GM18502 (cell line): ENCODE results near the gene PPFIA4.

Source experiments
- ATAC-seq: cut with Tn5 transposase; IDR thresholded peaks from one replicate; pipeline ENCODE4 v1.9.1; 2021; ENCODE audit warnings: mild to moderate bottlenecking; ENCODE audit not compliant: unreplicated experiment, poor library complexity

The PPFIA4 gene

DNA sequence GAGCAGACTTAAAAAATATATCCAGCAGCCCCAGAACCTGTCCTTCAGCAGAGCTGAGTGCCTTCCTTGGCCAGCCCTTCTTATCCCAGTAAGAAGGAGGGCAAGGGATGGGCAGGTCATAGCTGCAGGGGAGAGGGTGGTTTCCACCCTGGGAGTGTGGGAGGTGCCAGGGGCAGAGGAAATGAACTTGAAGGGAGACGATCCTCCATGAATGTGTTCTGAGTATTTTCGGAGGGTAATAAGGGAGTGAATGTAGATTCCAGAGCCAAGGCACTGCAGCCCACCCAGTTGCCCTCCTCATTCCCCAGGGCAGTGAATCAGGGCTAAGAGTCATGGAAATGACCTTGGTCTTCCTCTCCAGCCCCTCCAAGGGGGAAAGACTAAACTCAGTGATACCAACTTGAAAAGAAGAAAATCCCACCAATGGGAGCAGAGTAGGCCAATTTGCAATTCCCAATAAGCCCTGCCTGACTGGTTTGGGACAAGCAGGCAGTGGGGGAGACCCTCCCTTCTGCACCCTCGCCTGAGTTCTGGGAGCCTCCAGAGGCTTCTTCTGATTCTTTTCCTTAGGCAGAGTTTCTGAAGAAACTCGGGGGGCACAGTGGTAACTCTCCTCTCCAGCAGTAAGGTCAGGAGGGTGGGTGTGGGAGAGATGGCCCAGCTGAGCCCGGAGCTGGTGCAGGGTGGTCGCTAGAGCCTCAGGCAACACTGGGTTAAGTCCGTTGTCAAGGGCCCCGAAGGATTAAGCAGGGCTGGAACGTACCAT lies 55.4 kb downstream of the PPFIA4 start:
- no peak for ATAC-seq

DNA sequence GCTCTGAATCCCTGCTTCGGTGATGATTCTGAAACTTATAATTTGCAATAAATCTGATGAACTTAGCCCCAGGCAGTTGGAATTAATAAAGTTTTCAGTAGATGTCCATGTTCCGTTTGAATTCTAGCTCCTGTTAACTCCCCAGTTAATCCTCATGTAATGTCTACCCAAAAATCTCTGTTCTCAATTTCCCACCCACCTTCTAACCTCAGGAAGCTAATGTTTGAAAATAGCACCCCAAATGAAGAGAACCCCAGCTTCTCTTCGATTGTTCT lies 55.9 kb downstream of the PPFIA4 start:
- ATAC-seq: no peak

DNA sequence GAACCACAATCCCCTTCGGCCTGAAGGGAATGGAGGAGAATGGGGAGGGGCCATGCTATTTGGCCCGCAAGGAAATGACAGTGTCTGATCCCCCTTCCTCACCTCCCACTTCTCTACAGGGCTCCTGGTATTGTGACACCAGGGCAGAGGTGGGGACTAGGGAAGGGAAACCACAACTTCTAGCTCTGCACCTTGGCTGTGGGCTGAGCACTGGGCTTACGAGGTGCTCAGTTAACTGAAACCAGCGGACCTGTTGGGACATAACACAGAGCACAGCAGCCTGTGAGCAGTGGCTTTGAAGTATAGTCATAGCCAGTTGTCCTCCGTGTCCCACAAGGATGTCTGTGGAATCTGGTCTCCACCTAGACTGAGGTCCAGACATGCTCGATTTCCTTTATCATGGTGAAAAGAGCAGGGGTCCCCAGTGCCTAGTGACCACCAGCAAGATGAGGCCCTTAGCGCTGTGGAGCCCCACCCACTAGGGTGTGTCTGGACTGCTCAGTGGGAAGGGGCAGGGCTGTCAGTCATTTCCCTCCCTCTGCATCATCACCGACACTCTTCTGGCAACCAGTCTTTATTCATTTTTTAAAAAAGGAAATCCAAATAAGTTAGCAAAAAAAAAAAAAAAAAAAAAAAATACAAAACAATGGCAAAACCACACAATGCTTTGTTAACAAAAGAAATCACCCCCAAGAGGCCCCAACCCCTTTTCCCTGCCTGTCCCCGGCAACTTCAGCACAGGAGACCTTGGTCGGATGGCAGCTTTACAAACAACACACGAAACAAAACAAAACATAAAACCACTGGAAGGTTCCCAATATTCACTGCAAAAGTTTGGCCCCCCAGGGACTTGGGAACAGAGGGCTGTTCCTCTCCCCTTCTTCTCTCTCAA lies 56.5 kb downstream of the PPFIA4 start:
- ATAC-seq: no peak

DNA sequence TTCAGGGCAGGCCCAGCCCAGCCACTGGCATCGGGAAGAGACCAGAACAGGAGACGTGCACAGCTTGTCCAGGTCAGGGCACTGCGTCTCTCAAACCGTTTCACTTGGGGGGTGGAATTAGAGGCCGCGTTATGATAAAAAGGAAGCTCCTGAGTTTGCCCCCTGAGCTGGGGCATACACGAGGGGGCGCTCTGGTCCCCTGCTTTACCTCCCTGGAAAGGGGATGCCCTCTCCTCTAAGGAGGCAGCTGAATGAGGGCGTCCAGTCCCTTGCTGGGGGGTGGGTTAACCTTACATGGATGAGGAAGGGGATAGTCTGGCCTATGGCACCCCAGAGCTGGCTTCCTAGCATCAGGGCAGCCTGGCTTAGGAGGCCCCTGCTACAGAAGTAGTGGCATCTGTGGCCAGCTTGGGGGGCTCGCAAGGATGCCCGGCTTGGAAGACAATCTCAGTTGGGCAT lies 57.2 kb downstream of the PPFIA4 start:
- no peak for ATAC-seq

DNA sequence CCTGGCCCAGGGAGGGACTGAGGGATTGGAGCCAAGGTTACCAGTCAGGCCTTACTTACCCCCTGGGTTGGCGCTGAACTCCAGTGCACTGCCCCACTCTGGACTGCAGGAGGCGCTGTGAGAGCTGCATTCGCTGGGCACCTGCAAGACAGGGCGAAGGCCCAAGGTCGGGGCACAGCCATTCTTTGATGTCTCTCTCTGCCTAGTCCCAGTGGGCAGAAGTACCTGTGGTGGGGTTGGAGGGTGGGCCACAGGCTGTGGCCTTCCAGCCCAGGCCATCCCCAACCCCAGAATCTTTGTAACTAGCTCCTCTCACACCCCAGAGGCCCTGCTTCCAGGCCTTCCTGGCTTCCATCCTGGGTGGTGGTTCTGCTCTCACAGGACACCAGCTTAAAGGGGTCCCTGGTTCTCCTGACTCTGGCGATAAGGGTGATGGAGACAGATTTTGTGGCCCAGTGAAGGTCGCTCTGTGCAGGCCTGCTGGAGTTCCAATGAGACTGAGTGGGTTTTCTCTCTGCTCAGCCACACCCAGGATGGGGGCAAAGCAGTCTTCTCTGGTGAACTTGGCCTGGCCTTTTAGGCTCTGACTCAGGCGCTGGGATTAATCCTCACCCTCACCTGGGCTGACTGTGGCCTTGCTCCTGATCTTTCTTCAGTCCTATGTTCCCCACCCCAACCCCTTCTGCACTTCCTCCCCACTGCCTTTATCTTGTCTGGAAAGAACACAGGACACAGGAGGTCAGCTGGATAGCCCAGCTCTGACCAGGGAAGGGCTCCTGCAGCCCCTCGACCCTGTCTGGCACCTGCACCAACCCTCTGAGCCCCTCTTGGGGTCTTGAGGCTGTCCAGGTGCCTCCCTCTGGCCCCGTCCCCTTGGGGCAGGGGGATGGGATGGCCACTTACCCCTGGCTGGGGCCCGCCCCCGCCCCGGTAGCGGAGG lies 58.6 kb downstream of the PPFIA4 start:
- no peak for ATAC-seq

DNA sequence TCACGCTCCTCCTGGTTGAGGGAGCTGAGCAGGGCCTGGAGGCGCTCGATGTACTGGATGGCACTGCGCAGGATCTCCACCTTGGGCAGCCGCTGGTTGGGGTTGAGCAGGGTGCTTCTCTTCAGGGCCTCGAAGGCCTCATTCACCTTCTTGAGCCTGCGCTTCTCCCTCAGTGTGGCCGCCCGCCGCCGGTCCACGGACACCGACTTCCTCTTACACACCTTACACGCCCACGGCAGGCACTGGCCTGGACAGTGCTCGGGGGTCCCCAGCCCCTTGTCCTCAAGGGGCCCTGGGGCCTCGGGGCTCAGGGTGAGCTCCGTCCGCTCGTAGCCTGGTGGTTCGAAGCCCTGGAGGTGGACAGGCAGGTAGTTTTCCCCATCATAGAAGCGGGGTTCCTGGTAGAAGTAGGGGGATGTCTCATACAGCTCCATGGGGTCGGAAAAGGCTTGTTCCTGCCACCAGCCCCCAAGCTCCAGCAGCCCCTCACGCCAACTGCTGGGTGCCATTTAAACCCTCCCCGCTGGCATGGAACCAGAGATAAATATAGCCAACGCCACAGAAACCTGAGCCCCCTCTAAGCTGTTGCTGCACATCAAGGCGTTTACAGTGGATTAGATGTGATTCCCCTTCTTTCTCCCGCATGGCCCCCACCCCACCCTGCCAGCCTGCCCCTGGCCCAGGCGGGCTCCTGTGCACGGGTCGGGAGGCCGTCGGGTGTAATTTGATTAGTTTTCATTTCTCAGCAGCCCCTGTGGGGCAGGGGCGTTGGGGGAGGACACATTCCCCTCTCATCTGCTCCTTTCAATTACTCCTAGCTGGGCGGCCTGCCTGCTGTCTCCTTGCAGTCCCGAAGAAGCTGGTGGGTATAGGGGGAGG lies 59.5 kb downstream of the PPFIA4 start, which contains the start of gene MYOG:
Gene MYOG (minus strand): TSS at position 485 of the 879 bp plus-strand sequence. CDS start 51 bp downstream, at position 434.
- no peak for ATAC-seq

DNA sequence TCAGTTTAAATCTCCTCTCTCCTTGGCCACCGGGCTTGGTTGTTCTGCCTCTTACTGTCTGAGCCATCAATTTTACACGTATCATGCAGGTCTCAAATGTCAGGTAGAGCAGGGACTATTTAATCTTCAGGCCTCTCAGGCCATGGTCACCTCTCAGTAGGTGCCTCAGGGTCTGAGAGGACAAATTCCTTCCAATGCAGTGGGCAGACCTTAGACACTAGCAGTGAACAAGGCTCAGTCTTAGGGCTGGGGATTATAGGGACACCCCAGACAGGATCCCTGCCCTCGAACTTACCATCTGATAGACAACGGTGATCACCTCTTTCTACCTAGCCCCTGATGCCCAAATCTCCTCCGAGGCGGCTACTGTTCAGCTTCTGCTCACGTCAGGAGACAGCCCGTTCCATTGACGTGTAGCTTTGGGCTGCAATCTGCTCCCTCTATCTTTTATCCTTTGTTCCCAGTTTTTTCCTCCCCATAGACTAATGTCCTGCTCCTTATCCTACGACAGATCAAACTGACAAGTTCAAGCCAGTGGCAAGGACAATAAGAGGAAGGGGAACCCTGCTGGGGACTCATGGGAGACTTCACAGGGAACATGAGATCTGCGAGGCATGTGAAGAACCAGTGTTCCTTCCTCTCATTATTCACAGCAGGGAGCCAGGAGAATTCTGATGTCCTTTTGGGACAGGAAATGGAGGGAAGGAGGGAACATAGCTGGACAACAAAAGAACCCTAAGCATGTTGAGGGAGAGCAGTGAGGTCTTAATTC lies 60.9 kb downstream of the PPFIA4 start:
- no peak for ATAC-seq

DNA sequence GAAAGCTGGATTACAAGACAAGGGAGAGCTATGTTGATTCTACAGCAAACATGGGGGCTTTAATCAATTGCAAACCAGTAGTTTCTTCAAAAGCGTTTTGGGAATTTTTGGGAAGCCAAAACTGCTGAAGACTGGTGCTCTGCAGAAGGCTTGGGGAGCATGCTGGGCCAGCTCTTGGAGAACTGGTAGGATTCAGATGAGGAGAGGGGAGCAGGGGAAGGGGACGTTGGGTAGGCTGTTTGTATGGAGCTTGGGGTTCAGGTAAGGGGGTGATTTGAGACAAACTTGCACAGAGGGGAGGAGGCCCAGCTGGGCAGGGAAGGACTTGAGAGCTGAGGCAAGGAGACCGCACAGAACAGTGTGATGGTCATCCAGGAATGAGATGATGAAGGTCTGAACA lies 62.1 kb downstream of the PPFIA4 start:
- no peak for ATAC-seq

DNA sequence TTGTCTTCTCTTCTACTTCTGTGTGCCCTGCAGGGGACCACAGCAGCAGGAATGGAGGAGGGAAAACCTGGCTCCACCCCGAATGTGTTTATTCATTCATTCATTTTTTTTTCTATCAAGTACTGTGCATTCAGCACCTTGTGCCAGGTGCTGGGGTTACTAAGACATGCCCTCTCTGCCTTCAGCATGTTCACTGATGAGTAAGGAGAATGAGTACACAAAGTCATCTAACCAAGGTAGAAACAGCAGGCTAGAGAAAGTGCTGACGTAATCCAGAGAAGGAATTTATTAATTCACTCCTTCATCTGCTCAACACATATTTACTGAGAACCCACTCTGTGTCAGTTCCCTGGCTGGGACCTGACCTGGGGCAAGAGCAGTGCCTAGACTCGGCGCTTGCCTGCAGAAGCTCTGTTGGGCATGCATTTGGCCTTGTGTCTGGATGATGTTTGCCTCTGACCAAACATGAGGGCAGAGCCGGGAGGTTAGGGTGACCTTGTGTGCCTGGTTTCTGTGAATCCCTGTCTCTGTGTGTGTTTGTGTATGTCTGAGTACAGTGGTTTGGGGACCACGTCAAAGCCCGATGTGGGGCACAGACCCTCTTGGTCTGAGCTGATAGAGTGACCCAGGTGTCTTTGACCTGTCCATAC lies 62.8 kb downstream of the PPFIA4 start:
- ATAC-seq: no peak

DNA sequence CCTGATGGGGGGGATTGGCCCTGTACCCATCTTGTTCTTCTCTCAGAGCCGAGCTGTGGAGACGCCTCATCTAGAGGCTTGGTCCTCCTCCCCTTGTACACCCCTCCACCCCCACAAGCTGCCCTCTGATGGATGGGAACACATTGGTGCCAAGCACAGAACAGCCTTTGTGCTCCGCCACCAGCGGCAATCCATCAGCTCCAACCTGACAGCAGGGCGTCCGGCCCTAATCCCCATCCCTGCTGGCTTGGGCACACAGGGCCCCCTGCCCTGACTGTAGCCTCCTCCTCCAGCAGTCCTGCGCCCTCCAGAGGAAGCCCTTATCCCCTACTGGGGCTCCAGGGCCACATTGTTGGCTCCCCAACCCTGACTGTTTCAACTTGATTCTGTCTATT lies 63.4 kb downstream of the PPFIA4 start:
- ATAC-seq: no peak

DNA sequence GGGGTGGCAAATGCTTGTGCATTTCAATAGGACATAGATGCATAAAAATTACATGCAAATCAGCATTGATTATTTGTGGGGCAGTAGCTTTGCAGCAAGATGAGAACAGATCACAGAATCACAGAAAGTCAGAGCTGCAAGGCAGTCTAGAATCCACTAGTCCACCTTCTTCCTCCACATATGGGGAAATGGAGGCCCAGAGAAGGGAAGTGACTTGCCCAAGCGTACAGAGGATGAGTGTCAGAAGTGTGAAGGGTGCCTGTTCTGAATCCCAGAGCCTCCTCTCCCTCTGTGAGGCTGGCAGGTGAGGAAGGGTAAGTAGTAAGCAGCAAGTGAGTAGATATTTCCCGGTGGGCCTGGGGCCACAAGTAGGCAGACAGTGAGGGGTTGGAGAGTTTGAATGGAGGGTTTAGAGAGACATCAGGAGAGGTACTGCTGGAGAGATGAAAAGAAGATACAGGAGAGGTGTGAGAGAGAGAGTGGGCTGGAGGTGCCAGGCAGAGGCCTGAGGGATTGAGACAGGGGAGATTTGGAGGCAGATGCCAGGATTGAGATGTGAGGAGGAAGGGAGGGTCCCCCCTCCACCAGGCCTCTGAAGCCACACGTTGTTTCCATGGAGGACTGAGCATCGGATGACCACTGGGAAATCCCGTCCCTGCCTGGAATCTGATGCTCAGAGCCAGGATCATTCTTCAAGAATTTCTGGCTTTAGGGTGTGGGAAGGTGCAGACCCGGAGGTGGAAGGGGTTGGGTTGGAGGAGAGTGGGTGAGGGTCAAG lies 64.3 kb downstream of the PPFIA4 start:
- ATAC-seq: no peak

DNA sequence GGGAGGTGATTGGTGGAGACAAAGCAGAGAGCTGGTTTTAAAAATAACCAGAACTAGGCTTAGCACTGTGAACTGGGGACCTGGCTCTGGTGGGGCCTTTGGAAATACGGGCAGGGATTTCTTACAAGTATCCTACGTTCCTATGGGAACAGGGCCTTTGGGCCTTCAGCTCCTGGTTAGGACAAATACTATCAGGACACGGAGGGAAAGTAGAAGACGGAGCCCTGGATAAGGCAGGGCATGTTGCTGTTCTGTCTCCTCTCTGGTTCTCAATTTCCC lies 64.8 kb downstream of the PPFIA4 start:
- no peak for ATAC-seq

DNA sequence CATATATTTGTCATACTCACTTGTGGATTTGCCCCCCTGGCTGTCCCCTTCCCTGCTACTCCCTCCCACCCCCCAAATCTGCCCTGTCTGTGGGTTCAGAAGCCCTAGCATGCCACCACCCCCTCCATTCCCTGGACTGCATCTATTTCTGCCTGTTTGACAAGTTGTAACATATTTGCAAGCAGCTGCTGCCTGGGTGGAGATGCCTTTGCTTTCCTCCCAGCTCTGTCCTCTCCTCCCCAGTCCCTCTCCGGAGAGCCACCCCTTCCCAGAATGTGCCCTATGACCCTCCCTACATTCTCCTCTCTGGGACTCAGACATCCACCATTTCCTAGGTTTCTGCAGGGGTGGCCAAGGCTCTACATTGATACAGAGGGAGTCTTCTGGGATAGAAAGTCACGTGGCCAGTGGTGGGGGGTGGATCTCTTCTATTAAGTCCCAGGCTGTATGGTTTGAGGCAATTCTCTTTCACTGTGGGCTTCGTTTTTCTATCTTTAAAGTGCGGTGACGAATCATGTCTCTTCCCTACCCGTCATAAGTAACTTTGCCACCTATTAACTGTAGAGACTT lies 65.6 kb downstream of the PPFIA4 start:
- no peak for ATAC-seq

DNA sequence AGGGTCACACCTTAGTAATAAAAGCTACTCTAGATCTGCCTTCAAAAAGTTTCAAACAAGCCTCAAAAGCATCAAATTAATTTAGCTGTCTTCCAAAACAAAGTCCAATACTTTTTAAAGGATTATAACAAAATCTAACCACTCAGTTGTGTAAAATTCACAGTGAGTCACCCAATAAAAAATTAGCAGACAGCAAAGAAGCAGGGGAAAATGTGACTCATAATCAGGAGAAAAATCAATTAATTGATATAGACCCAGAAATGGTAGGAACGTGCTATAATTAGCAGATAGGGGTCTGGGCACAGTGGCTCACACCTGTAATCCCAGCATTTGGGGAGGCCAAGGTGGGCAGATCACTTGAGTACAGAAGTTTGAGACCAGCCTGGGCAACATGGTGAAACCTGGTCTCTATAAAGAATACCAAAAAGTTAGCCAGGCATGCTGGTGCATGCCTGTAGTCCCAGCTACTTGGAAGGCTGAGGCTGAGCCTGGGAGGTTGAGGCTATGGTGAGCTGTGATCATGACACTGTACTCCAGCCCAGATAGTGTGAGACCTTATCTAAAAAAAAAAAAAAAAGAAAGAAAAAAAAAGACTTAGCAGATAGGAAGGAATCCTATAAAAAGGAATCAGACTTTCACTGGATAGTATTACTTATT lies 67.6 kb downstream of the PPFIA4 start:
- ATAC-seq: no peak

DNA sequence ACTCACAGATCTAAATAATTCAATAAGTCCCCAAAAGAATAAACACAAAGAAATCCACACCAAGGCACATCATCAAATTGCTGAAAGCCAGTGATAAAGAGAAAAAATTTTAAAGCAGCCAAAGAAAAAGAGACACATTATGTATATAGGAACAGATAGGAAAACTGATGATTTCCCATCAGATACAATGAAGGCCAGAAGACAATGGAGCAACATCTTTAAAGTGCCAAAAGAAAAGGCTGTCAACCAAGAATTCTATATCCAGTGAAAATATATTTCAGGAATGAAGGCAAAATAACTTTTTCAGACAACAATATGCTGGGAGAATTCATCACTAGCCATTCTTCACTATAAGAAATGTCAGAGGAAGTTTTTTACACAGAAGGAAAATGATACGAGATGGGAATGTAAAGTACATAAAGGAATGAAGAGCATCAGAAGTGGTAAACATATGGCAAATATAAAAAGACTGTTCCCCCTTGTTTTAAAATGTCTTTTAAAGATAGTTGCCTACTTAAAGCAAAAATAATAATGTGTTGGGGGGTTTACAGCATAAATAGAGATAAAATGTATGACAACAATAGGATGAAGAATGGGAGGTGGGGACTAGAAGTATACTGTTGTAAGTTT lies 68.9 kb downstream of the PPFIA4 start:
- ATAC-seq: no peak

DNA sequence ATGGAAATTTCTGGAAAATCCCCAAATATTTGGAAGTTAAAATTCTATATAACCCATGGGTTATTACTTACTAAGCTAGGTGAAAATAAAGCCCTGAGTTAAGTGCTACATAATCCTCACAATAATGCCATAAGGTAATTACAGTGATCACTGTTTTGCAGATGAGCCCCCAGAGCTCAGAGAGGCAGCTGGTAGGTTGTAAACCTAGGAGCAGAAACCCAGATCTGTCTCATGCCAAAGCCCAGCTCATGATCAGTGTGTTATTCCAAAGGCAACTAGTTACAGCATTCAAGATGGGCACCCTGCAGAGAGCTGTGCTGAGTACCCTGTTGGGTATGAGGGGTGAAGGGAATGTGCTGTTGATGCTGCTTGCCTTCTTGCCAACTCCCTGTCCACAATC lies 70.3 kb downstream of the PPFIA4 start:
- ATAC-seq: no peak

DNA sequence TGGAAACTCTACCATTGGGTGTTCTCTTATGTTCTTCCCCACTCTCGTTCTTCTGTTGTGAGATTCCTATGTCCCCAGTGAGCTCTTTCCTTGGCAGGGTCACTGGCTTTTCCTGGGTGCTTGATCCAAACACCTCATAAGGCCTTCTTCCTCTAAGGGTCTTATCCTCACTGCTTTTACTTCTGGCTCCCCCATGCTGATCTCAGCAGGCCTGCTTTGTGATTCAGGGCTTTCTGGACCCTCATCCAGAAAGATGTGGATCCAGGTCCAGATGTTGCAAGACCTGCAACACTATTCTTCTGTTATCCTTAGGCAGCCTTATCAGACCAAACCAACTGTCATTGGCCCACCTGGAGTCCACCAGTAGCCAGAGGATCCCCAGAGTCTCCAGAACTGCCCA lies 70.7 kb downstream of the PPFIA4 start:
- ATAC-seq: no peak
